Left lung (tissue), 10 donors: Measurements from ENCODE around the gene C1orf159. TPM values are rescaled to one million over a fixed set of nuclear protein-coding genes. Genes with fewer than 3 reads are reported as not detected.

Experiments used
- ATAC-seq: fragments of 200-7000 bp; cut with Tn5 transposase; one replicate; pipeline ENCODE4 v1.9.1; 2020; ENCODE audit warnings: moderate library complexity
- DNase-seq, 4 donors: peaks; one replicate each; pipeline ENCODE4 v3.0.0-alpha.2; 2013 to 2020
- H3K27ac ChIP-seq, 2 donors: fragments of 200-600 bp; sonication (generic) in 1 of 2; one replicate each; pipeline versions ENCODE4 v1.5.0 to v1.8.0; 2020 to 2021
- H3K27me3 ChIP-seq, 2 donors: fragments of 200-600 bp; sonication (generic) in 1 of 2; one replicate each; pipeline versions ENCODE4 v1.5.0 to v1.8.0; 2020 to 2021
- H3K36me3 ChIP-seq, 2 donors: fragments of 200-600 bp; sonication (generic) in 1 of 2; one replicate each; pipeline versions ENCODE4 v1.5.0 to v1.8.0; 2020 to 2021
- H3K4me1 ChIP-seq, 2 donors: fragments of 200-600 bp; one replicate each; pipeline ENCODE4 v1.8.0; 2021
- H3K4me3 ChIP-seq, 2 donors: fragments of 200-600 bp; sonication (generic) in 1 of 2; one replicate each; pipeline versions ENCODE4 v1.5.0 to v1.8.0; 2020 to 2021; ENCODE audit warnings: mild to moderate bottlenecking in 1 of 2
- H3K9me3 ChIP-seq, 2 donors: fragments of 200-600 bp; sonication (generic) in 1 of 2; one replicate each; pipeline versions ENCODE4 v1.5.0 to v1.8.0; 2020 to 2021
- intact Hi-C, 2 donors: fragments of 100-400 bp; cut with DNase I; formaldehyde crosslinking; loops; one replicate each; pipeline versions ENCODE4 v1.11.2 to v1.14.2; 2022
- polyA plus RNA-seq, 6 donors: library from polyadenylated mRNA; unstranded; fragments of 120-200 nt; gene quantifications; one replicate each; pipeline ENCODE4 v1.2.1, GENCODE V29; 2013; ENCODE audit not compliant: insufficient read length in 6 of 6
- total RNA-seq, 2 donors: library from RNA; stranded (reverse); fragmentation: NEBNext Ultra II Directional; extraction: Animal tissue kit (Norgen Biotek cat#: 25700); gene quantifications; one replicate each; pipeline ENCODE4 v1.2.1, GENCODE V29; 2021
- TF ChIP-seq, protein P1 (sequence below), 2 donors: fragments of 200-600 bp; sonication (generic) in 1 of 2; IDR thresholded peaks; one replicate each; pipeline versions ENCODE4 v1.5.0 to v1.8.0; 2021; ENCODE audit warnings: antibody characterized with exemption in 2 of 2
- donor health status: DM: no; HTN: yes; CAD: no.
- donor health status: DM: no; HTN: no; CAD: no.

The C1orf159 gene
- total and polyA plus RNA-seq, 8 donors: 7.7 to 16.0 (median 10.1) TPM

DNA sequence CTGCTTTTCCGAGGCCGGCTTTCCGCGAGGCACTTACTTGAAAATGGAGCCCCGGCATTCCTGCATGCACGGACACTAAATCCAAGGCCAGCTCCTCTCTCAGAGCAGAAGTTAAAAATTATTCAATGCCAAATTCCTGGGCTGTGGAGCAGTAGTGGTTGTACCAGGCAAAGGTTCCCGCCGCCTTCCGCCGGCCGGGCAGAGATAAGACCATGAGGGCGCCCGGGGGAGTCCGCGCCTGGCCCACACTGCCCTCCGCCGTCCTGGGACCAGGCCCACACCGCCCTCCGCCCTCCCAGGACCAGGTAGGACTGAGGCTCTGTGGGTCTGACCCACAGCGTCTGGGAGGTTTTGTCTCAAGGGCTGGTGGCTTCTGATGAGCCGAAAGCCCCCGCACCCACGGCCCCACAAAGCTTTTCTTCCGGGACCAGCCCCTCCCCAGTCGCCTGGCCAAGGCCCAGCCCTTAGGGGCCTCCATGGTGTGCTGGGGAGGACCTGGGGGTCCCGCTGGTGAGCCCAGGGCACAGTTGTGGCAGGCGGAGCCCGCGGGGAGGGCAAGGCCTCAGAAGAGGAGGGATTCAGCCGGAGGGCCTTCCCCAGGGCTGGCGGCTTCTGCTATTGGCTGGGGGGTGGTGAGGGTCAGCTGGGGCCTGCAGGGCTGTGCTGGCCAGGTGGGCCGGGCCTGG, 12.7 kb upstream of the C1orf159 start:
- intact Hi-C loops: loop anchor here in 1 of 2 donors (10.0 kb wide), 2 partner anchors 116 to 166 kb away; partner anchors contain the start of gene C1QTNF12
- DNase-seq: no peak
- peaks cover 0 to 5% of the 10 kb centered on the region in 2 donors for H3K4me1 ChIP-seq
- ATAC-seq: no peak
- TF ChIP-seq, protein P1, sequence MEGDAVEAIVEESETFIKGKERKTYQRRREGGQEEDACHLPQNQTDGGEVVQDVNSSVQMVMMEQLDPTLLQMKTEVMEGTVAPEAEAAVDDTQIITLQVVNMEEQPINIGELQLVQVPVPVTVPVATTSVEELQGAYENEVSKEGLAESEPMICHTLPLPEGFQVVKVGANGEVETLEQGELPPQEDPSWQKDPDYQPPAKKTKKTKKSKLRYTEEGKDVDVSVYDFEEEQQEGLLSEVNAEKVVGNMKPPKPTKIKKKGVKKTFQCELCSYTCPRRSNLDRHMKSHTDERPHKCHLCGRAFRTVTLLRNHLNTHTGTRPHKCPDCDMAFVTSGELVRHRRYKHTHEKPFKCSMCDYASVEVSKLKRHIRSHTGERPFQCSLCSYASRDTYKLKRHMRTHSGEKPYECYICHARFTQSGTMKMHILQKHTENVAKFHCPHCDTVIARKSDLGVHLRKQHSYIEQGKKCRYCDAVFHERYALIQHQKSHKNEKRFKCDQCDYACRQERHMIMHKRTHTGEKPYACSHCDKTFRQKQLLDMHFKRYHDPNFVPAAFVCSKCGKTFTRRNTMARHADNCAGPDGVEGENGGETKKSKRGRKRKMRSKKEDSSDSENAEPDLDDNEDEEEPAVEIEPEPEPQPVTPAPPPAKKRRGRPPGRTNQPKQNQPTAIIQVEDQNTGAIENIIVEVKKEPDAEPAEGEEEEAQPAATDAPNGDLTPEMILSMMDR (IDR thresholded peaks at IDR 0.05): no peak
- no peaks in the 10 kb centered on the region for H3K9me3 ChIP-seq
- H3K36me3 ChIP-seq: no peaks in the 10 kb centered on the region
- no peak overlapping the region for H3K27ac ChIP-seq
- H3K4me3 ChIP-seq: no peak overlapping the region
- H3K27me3 ChIP-seq: peaks cover 0 to 3% of the 10 kb centered on the region in 2 donors

DNA sequence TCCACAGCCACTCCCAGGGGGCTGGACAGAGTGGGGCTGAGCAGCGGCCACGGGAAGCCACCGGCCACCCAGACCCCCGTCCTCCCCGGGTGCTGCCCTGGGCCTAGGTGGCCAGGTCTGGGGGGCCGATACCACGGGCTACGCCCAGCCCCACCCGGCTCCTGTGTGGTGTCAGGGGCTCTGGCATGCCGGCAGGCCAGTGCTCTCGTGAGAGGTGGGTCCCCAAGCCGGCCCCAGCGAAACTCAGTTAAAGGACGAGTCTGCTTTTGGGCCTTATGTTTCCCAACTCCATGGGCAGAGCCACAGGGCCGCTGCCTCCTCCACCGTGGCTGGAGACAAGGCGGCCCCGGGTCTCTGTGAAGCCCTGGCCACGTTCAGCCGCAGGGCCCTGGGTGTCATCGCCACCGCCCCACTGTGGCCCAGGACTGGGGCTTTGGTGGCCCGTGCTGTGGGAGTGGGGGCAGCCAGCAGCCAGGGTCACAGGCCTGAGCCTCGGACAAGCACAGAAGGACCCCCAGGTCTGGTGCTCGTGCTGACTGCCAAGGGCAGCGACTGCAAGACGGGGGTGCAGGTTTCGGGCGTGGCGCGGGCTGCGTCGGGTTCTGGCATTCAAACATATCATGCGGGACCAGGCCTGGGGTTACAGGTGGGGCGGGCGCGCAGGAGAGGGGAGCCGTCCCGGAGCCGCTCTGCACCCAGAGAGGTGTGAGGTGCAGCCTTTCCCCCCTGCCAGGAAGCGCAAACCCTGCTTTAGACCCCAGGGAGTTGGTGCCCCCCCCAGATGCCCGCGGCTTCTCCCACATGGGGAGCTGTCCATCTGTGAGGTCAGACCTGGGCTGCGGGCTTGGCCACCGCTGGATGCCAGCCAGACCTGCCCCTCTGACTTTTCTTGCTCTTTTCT, 11.9 kb upstream of the C1orf159 start:
- ATAC-seq: no peak
- Histone ChIP-seq H3K27me3 (peaks cover 0 to 3% of the 10 kb centered on the region in 2 donors), H3K27ac (no peak overlapping the region), H3K4me3 (no peak overlapping the region), H3K9me3 (no peaks in the 10 kb centered on the region), H3K4me1 (peaks cover 0 to 5% of the 10 kb centered on the region in 2 donors), H3K36me3 (no peaks in the 10 kb centered on the region)
- intact Hi-C loops: loop anchor here in 1 of 2 donors (10.0 kb wide), 2 partner anchors 117 to 167 kb away; partner anchors contain the start of gene C1QTNF12
- TF ChIP-seq, protein P1 (IDR thresholded peaks at IDR 0.05): no peak
- DNase-seq: no peak

DNA sequence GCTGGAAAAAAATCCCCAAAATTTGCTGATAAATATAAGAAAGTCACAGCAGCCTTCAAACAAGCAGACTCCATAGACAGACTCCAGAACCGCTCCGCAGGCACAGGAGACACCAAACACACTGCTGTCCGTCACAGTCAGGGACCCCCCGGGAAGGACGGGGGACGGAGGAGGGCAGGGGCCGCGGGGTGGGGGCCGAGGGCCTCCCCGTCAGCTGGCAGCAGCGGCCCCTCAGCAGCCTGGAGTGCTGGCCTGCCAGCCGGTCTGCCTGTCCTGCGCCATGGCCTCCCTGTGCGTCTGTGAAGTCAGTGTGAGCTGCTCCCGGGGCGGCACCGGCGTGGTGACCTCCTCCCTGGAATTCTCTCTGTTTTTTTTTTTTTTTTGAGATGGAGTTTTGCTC, 10.1 kb upstream of the C1orf159 start:
- no peak overlapping the region for H3K27ac ChIP-seq
- peaks cover 0 to 14% of the 10 kb centered on the region in 2 donors for H3K4me1 ChIP-seq
- H3K4me3 ChIP-seq: no peak overlapping the region
- TF ChIP-seq, protein P1 (IDR thresholded peaks at IDR 0.05): no peak
- no peaks in the 10 kb centered on the region for H3K9me3 ChIP-seq
- H3K27me3 ChIP-seq: peaks cover 0 to 14% of the 10 kb centered on the region in 2 donors
- no peak for DNase-seq
- intact Hi-C loops: loop anchor here in 1 of 2 donors (10.0 kb wide), 2 partner anchors 119 to 169 kb away; partner anchors contain the start of gene C1QTNF12
- ATAC-seq: no peak
- H3K36me3 ChIP-seq: no peaks in the 10 kb centered on the region

DNA sequence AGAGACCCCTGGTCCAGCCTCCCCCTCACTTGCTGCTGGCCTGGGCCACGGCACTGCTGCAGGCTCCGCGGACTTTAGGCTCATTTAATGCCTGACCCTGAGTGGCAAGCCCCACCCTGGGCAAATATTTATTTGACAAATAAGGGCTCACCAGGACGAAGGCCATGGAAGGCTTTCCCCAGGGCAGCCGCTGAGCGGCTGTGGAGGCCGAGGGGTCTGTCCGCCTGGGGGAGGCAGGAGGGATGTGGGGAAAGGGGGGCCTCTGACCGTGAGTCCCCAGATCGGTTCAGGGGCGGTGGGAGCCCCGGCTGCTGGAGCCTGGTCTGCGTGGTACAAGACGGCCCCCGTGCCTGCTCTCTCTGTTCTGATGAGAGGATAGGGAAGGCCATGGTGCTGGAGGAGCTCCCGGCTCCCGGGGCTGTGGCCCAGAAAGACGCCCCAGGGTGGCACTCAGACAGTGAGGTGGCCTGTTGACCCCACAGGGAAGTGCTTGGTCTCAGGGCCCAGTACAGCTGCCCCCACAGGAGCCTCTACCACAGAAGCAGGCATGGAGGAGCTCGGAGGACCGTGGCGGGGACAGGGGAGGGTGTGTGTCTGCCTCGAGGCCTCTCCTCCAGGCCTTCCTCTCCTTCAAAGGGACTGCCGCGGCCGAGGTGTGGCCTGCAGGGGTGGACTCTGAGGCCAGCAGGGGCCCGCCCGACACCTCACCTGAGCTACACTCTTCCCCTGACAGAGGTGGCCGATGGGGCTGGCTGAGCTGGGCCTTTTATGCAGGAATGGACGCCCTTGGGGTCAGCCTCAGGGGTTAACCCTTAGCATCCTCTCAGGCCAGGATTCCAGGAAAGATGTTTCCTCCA, 9.1 kb upstream of the C1orf159 start:
- peak; percentile 33 for ATAC-seq

More for the DNA sequence above, 9.1 kb upstream of the C1orf159 start:
- TF ChIP-seq, protein P1 (IDR thresholded peaks at IDR 0.05): no peak
- intact Hi-C loops: loop anchor here in 1 of 2 donors (10.0 kb wide), 2 partner anchors 120 to 170 kb away; partner anchors contain the start of gene C1QTNF12
- peak in 1 of 4 donors; percentile 78 for DNase-seq
- Histone ChIP-seq H3K27me3 (peaks cover 0 to 20% of the 10 kb centered on the region in 2 donors), H3K9me3 (no peaks in the 10 kb centered on the region), H3K4me1 (peaks cover 0 to 14% of the 10 kb centered on the region in 2 donors), H3K4me3 (no peak overlapping the region), H3K27ac (no peak overlapping the region), H3K36me3 (no peaks in the 10 kb centered on the region)
